H4 (cell line): ENCODE measurements around the gene STAB1. TPM values are rescaled to one million over a fixed set of nuclear protein-coding genes. Genes with fewer than 3 reads are reported as not detected.
A peak's percentile ranks its signal among the peaks of the same experiment; 100 is the strongest.
"Not testable (repeated sequence)": the region's sequence is repeated elsewhere in the genome, so short reads cannot be mapped to it uniquely, and the experiment has no call there.

Experiments used
- DNase-seq: peaks from one replicate; pipeline ENCODE4 v3.0.0-alpha.2; 2015; ENCODE audit warnings: low spot score
- total RNA-seq: library from RNA; depleted of rRNA; stranded (reverse); fragments of >200 nt; shearing (Covaris generic); gene quantifications from 2 replicates; pipeline ENCODE4 v1.2.3, GENCODE V29; 2014

Gene STAB1
- total RNA-seq, 1 experiment from 2014 or later = not detected

DNA sequence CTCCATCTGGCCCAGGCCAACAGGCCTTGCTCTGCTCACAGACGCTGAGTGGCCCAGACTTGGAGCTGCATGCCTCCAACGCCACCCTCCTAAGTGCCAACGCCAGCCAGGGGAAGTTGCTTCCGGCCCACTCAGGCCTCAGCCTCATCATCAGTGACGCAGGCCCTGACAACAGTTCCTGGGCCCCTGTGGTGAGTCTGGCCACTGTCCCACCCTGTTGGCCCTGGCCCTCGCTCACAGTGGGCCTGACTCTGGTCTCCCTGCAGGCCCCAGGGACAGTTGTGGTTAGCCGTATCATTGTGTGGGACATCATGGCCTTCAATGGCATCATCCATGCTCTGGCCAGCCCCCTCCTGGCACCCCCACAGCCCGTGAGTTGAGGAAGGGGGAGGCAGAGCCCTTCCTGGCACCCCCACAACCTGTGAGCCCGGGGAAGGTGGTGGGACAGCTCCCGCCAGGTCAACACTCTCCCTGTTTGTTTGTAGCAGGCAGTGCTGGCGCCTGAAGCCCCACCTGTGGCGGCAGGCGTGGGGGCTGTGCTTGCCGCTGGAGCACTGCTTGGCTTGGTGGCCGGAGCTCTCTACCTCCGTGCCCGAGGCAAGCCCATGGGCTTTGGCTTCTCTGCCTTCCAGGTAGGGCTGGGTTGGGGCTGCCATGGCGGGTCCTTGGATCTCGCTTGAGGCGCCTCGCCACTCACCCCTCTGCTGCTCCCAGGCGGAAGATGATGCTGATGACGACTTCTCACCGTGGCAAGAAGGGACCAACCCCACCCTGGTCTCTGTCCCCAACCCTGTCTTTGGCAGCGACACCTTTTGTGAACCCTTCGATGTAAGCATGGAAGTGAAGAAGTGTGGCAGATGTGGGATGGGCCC, 28.5 kb downstream of the STAB1 start:
- DNase-seq = no peak

DNA sequence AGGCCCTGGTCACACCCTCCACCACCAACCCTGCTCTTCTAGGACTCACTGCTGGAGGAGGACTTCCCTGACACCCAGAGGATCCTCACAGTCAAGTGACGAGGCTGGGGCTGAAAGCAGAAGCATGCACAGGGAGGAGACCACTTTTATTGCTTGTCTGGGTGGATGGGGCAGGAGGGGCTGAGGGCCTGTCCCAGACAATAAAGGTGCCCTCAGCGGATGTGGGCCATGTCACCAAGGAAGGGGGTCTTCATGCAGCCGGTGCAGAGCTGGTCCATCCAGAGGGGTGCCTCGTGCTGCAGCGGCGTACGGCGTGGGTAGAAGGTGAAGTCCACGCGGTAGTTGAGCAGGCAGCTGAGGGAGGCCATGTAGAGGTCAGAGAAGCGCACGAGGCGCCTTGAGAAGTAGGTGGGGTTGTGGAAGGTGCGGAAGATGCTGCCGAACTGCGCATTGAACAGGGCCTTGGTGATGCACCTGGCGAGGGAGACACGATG, 29.2 kb downstream of the STAB1 start:
- no peak for DNase-seq

DNA sequence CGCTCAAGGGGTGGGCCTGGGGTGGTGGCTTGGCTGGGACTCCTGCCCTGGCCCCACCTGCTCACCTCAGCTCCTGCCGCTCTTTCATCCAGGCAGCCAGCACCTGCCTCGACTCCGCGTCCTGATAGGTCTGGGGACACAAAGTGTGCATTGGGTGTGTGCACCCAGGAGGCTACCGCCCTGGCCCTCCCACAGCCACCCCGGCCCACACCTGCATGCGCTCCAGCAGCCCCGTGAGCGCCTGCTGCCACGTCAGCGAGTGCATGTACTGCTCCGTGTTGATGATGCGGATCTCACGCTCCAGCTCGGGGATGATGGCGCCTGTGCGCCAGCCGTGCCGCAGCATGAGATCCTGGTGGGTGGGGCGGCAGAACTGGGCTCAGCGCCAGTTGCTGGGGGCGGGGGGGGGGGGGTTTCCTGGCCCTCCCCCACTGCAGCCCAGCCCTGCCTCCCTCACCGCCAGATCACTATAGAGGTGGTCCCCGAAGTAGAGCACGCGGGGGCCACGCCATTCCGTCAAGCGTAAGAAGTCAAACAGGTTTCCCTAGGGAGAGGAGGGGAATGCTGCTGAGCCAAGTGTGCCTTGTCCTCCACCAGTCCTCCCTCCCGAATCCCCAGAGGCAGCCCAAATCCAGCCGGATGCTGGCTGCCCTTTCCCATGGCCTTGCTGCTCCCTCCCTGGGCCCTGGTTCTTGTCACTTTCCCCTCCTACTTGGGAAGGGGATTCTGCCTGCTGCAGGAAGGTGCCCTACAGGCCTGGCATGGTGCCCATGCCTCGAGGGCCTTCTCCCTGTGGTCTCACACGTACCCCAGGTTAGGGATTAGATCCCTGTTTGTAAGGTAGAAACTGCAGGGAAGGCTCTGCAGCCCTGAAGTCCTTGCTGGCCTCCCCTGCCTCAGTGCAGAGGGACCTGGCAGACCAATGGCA, 29.9 kb downstream of the STAB1 start:
- no peak for DNase-seq

DNA sequence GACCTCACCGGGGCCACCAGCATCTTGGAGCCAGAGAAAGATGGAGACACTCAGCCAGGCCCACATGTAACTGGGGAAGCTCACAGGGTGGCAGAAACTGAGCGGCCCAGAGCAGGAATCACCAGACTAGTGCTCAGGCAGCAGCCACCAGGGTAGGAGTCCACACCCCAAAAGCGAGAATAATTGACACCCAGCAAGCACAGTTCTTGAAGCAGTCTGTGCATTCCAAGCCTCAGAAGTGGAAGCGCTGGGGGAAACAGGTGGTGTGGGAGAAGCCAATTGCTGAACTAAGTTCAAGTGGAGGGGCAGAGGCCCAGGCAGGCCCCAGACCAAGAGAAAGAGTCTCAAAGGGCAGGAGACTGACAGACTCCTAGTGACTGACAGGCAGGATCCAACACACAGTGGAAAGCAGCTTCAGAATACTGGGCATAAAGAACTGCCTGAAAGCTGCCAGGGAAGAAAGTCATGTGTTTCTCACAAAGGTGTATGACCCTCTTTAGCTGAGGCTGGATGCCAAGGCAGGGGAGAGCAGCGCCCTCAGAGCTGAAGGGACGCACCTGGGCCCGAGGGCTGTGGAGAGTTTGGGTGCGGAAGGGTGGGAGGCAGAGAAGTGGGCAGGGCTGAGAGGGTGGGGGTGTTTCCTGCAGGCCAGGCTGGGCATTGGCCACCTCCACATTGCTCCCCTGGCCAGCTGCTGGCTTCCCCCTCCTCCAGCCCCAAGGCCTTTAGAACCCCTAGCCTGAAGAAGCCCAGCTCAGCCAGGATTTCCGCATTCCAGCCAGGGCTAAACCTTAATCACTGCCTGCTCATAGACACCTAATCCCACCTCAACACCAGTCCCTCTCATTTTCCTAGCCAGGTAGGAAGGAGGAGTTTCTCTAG, 30.8 kb downstream of the STAB1 start:
- DNase-seq = no peak

DNA sequence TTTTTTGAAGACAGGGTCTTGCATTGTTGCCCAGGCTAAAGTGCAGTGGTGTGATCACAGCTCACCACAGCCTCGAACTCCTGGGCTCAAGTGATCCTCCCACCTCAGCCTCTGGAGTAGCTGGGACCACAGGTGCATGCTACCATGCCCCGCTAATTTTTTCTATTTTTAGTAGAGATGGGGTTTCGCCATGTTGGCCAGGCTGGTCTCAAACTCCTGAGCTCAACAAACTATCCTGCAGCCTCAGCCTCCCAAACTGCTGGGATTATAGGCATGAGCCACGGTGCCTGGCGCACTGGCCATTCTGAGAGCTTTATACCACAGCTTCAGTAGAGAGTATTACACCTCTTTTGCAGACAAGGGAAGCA, 31.5 kb downstream of the STAB1 start:
- DNase-seq = not testable (repeated sequence)

GRCh38 chr3:52527039-52527731, 32.0 kb downstream of the STAB1 start:
- no peak for DNase-seq

DNA sequence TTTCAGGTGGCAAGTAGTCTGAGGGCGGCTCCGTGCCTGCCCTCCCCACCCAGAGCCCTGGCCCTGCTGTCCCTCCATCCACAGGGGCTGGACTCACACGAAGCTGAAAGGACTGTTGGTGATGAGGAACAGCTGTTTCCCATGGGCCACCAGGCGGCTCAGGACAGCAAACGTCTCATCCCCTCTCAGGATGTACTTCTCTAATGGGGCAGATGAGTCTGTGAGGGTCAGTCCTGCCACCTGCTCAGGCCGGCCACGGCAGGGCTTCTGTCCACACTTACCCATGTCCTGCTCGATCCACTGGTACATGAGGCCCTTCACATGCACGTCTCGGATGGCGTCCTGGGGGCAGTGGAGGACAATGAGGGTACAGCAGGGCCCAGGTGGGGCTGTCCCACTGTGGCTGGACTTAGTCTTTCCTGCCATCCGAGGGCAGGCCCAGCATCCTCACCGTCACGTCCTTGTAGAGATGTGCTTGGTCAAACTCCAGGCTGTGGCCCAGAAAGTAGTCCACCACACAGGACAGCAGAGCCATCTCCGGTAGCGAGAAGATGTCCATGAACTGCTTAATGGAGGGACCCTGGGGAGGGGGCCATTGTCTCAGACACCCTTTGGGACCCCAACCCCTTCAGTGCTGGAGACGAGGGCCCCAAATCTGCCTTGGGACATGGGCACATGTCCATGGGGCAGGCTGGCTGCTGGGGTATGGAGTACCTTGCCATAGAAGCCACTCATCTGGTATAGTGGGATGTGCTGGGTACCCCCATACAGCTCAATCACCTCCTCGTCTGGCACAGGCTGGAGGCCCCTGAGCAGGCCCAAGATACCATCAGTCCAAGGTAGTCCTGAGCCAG, 32.8 kb downstream of the STAB1 start:
- no peak for DNase-seq

DNA sequence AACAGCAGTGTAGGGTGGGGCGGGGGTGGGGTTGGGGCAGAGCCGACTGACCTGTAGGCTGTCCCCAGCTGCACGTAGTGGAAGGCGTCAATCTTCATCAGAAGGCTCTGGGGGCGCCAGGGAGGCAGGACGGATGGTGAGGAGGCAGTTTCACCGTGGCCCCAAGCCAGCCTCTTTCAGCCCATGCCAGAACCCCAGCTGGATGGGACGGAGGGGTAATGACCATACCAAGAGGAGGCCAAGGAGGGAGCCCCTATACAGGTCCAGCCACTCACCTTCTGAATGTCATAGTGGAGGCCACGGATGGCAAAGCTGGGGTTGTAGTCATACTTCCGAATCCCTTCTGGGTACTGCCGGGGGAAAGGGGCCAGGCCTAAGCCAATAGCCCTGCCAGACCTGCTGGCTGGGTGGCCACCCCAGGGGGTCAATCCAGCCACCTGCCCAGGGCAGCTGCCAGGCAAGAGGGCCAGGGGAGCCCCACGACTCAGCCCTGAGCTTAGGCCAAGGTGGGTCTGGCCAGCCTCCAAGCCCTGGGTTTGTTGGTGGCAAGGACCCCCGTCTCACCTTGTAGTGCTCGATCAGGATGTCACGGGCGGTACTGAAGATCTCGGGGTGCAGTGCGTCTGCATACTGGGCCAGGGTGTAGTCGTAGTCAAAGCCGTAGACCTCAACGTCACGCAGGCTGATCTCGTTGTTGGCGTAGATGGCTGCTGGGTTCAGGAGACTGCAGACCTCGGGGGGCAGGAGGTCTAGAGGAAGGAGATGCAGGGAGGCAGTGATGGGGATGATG, 33.6 kb downstream of the STAB1 start:
- no peak for DNase-seq

- no peak for DNase-seq
Observed at GRCh38 chr3:52529376-52530333, 34.5 kb downstream of the STAB1 start.

DNA sequence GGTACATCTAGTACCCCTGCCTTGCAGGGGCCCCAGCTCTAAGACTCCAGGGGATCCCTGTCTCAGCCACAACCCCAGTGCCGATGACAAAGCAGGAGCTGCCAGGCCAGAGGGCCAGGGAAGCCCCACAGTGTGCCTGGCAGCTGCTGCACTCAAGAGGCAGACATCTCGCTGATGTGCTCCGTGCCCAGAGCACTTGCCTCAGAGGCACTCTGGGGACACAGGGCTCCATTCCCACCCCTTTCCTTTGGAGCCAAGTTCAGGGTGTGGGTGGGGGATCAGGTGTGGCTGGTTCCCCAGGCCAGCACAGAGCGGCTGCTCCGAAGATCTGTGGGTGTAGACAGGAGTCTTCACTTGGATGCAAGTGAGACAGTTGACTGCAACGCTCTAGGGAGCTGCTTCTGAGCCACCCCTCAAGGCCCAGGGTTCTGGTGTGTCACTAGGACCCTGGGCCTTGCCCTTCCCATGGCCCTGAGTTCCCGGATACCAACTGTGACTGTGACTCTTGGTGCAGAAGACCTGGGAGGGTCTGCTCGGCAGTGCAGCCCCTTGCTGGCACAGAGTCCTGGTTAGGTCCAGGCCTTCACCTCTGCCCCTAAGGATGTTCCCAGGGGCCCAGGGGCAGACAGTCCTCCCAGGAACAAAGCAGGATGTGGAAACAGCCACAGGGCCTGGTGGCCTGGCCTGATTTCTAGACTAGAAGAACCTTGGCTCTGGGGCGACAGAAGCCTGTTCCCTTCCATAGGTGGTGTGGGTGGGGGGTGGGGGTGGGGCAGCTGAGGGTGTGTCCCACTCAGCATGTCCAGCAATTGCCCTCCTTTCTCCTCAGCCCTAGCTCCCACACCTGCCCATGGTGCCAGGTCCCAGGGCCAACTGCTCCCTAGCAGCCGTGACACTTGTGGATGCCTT, 36.0 kb downstream of the STAB1 start:
- no peak for DNase-seq

DNA sequence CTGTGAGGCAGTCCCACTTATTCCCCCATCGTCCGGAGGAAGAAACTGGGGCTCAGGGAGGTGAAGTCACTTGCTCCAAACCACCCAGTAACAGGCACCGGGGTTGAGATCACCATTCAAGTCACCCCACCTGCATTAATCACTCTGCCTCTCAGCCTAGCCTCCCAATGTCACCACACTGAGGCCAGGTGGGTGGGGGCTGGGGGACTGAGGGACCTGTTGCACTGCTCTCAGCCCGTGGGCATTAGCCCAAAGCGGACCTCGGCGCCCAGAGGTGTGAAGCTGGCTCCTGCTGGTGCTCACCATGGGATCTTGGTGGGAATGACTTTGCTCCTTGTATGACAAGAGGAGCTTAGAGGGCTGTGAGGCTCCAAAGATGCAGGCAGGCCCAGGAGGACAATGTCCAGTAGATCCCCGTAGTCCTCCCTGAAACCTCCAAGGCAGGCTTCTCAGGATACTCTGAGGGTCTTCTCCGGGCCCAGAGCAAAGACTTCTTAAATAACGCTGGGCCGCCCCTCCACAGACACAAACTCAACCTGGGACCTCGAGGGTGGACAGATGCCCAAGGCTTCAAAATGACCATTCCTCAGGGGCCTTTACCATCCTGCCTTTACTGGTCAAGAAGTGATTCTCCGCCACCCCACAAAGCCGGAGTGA, 36.9 kb downstream of the STAB1 start:
- no peak for DNase-seq

- DNase-seq = no peak
Observed at GRCh38 chr3:52532517-52532837, 37.3 kb downstream of the STAB1 start.

DNA sequence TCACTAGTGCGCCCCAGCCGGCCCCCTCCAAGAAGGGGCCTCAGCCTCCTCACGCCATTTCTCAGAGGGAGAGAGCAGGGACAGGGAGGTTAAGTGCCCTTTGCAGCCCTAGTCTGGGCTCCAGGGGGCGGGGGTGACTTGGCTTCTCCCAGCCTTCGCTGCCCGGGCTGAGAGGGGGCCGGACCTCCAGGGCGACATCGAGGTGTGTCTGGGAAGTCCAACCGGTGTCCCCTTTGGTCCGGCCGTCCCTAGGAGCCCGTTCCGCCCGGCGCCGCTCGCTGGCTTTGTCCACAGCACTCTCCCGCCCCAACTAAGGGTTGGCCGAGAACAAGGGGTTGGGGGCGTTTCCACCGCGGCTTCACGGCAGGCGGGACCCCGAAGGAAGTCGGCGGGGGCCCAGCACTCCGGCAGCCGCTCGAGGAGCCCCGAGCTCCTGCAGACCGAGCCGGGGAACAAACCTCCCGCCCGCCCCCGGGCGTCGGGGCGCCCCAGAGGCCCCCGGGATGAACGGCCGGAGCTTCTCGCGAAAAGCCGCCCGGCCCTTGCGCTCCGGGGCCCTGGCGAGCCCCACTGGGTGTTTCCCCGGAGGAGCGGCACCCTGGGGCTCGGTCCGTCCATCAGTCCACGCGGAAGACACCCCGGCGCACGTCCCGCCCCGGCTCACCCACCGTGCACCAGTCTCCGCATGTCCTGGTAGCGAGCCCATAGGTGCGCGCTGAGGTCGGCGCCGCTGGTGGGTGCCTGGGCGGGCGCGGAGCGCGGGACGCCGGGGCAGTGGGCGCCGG, 37.9 kb downstream of the STAB1 start:
- DNase-seq = no peak

DNA sequence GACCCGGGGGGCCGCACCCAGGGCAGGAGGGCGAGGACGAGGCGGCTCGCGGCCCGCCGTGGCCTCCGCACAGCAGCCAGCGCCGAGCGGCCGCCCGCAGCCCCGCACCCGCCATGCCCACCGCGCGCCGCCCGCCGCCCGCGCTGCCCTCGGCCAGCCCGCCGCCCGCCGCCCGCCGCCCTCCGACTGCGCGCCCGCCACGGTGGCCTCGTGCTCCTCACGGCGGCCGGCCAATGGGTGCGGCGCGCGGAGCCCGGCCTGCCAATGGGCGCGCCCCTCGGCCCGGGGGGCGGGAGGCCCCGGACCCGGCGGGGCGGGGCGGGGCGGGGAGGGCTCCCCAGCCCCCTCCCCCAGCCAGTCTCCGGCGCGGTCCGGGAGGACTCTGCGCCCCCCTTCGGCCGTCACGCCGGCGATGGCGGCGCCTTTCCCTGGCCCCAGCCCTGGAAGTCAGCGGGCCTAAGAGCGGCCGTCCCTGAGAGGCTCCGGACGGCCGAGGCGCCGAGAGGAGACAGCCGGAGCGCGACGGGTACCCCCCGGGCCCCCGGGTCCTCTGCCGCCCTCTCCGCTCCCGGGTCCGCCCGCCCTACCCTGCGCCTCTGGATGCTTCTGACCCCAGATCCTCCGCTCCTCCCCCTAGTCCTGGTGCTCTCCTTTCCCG, 38.6 kb downstream of the STAB1 start, which contains the start of gene NT5DC2:
Gene NT5DC2 (minus strand): TSS at position 235 of the 658 bp plus-strand sequence. CDS start 120 bp downstream, at position 115.
- peak; percentile 22 for DNase-seq
